Activated T-helper 2 cell treated with anti-CD3 and anti-CD28 coated beads, Interferon-gamma antibody, Interleukin-2, Interleukin-4, amounts not matched to agents 10 μg/mL and 5 μg/mL and 100 μg/mL, durations not matched to agents 14 hours and 24 hours and 36 hours (primary cell): ENCODE data around the gene UGT1A8. TPM values are rescaled to one million over a fixed set of nuclear protein-coding genes. Genes with fewer than 3 reads are reported as not detected.
"Not testable (repeated sequence)": the region's sequence is repeated elsewhere in the genome, so short reads cannot be mapped to it uniquely, and the experiment has no call there.

Source experiments
- DNase-seq: peaks from one replicate; pipeline ENCODE4 v3.0.0; 2021; ENCODE audit warnings: low spot score
- H3K27ac Mint-ChIP-seq: one replicate; pipeline ENCODE4 v1.8.0; 2021; ENCODE audit warnings: mixed read lengths
- H3K27me3 Mint-ChIP-seq: one replicate; pipeline ENCODE4 v1.8.0; 2021; ENCODE audit warnings: low read depth, mixed read lengths
- H3K36me3 Mint-ChIP-seq: one replicate; pipeline ENCODE4 v1.8.0; 2021; ENCODE audit warnings: low read depth, mixed read lengths
- H3K4me1 Mint-ChIP-seq: one replicate; pipeline ENCODE4 v1.8.0; 2021; ENCODE audit warnings: low read depth, mixed read lengths
- H3K4me3 Mint-ChIP-seq: one replicate; pipeline ENCODE4 v1.8.0; 2021; ENCODE audit warnings: low read depth, mild to moderate bottlenecking, moderate library complexity, mixed read lengths
- H3K9me3 Mint-ChIP-seq: one replicate; pipeline ENCODE4 v1.8.0; 2021; ENCODE audit warnings: mixed read lengths
- intact Hi-C: fragments of 100-400 bp; cut with micrococcal nuclease; formaldehyde crosslinking; loops from one replicate; pipeline ENCODE4 v1.15.1; 2023
- total RNA-seq: library from RNA; stranded (reverse); gene quantifications from 2 replicates; pipeline ENCODE4 v1.2.3, GENCODE V29; 2022

UGT1A8 gene
- total RNA-seq, 1 donor from 2014 or later, result not detected

DNA sequence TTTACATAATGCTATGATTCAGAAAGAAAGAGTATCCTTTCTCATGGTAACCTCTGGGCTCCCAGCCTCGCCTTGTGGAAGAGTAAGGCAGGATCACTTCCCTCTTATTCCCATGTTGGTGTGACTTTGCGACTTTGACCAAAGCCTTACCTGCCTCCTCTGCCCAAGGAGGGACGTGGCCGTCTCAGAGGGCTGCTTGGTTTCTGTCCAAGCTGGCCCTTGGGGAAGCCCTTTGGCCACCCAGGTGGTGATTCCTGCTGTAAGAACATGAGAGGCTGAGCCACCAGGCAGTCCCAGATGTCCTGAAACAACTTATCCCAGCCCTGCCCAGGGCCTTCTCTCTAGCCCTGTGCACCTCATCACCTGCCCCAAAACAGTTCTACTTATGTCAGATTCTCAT, 81.3 kb downstream of the UGT1A8 start:
- Mint-ChIP-seq H3K9me3 (no peaks in the 10 kb centered on the region), H3K4me3 (no peak overlapping the region), H3K27me3 (peaks cover 19% of the 10 kb centered on the region), H3K4me1 (no peaks in the 10 kb centered on the region), H3K36me3 (no peaks in the 10 kb centered on the region), H3K27ac (no peak overlapping the region)
- intact Hi-C loops, result no loop called here
- no peak for DNase-seq

- no peak for DNase-seq
- H3K27ac Mint-ChIP-seq, result no peak overlapping the region
- no peak overlapping the region for H3K4me3 Mint-ChIP-seq
- no peaks in the 10 kb centered on the region for H3K9me3 Mint-ChIP-seq
- H3K36me3 Mint-ChIP-seq, result no peaks in the 10 kb centered on the region
- intact Hi-C loops, result no loop called here
- H3K4me1 Mint-ChIP-seq, result no peaks in the 10 kb centered on the region
- peaks cover 22% of the 10 kb centered on the region for H3K27me3 Mint-ChIP-seq
Measured at GRCh38 chr2:233699424-233700027, 82.1 kb downstream of the UGT1A8 start.

DNA sequence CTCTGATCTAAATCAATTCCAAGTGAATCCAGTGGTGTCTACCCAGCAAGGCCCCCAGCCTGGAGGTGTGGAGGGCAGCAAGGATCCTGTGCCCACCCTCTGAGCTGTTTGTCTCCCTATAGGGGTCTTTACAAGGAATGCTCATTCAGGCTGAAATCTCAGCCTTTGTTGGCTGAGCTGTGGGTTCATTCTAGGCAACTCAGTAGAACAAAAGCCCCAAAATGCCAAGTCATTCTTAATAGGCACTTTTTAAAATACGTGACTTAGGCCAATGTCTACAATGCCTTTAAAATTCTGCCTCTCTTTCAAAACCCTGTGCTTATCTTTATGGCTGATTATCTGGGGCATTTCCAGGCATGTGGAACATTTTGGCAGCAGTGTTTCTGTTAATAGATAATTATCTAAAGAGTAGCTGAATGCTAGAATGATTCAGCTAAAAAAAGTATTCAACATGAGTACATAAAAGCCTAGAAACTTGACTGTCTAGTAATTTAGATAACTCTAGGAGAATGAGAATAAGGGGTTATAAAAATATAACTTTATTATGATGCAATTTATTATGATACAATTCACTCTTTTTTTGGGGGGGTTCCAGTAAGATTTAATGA, 82.7 kb downstream of the UGT1A8 start:
- no peak overlapping the region for H3K27ac Mint-ChIP-seq
- H3K27me3 Mint-ChIP-seq, result peaks cover 22% of the 10 kb centered on the region
- no peaks in the 10 kb centered on the region for H3K9me3 Mint-ChIP-seq
- H3K36me3 Mint-ChIP-seq, result no peaks in the 10 kb centered on the region
- no peaks in the 10 kb centered on the region for H3K4me1 Mint-ChIP-seq
- no peak overlapping the region for H3K4me3 Mint-ChIP-seq
- DNase-seq, result no peak
- intact Hi-C loops, result no loop called here

GRCh38 chr2:233700842-233701241, 83.4 kb downstream of the UGT1A8 start:
- H3K36me3 Mint-ChIP-seq, H3K27ac Mint-ChIP-seq, H3K4me3 Mint-ChIP-seq, DNase-seq, H3K9me3 Mint-ChIP-seq, H3K4me1 Mint-ChIP-seq, intact Hi-C loops: not testable (repeated sequence)
- peaks cover 18% of the 10 kb centered on the region for H3K27me3 Mint-ChIP-seq

DNA sequence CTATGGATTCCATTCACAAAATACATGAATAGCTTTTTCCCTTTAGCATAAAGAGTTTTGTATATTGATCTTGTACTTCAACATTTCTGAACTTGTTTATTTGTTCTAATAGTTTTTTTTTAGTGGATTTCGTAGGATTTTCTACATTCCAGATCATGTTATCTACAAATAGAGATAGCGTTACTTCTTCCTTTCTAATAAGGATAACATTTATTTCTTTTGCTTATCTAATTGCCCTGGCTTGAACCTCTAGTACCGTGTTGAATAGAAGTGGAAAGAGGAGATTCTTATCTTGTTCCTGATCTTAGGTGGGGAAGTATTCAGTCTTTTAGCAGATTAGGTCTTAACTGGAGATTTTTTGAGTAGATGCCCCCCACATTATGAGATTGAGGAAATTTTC, 84.8 kb downstream of the UGT1A8 start:
- H3K9me3 Mint-ChIP-seq, result no peaks in the 10 kb centered on the region

DNA sequence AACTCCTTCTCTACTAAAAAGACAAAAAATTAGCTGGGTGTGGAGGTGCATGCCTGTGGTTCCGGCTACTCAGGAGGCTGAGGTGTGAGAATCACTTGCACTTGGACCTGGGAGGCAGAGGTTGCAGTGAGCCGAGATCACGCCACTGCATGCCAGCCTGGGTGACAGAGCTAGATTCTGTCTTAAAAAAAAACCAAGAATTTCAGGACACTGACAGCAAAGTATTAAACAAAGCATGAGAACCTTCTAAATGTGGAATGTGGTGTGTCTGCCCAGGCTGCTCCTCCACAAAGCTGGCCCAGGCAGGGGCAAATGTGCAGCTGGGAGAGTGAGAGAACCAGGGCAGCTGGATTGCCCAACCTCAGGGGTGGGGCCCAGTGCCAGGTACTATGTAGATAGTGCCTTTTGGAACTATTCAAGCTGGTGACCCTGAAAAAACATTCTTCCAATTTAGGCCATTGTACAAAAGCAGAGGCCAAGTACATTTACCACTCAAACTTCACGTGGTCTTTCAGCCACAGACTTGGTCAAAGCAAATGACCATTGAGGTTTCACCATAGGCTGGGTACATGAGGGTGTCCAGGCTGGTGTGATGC, 88.6 kb downstream of the UGT1A8 start:
- no peak for DNase-seq
- Mint-ChIP-seq H3K4me1 (no peaks in the 10 kb centered on the region), H3K27ac (no peak overlapping the region), H3K36me3 (no peaks in the 10 kb centered on the region), H3K27me3 (peaks cover 14% of the 10 kb centered on the region), H3K9me3 (no peaks in the 10 kb centered on the region), H3K4me3 (no peak overlapping the region)
- intact Hi-C loops, result no loop called here

More for the DNA sequence above, 84.8 kb downstream of the UGT1A8 start:
- Mint-ChIP-seq H3K27me3 (peaks cover 9% of the 10 kb centered on the region), H3K36me3 (no peaks in the 10 kb centered on the region), H3K4me1 (no peaks in the 10 kb centered on the region), H3K27ac (no peak overlapping the region), H3K4me3 (no peak overlapping the region)
- intact Hi-C loops, result no loop called here
- no peak for DNase-seq

GRCh38 chr2:233706720-233707119, 89.3 kb downstream of the UGT1A8 start:
- no peak for DNase-seq
- Mint-ChIP-seq H3K4me3 (no peak overlapping the region), H3K36me3 (no peaks in the 10 kb centered on the region), H3K27ac (no peak overlapping the region), H3K4me1 (no peaks in the 10 kb centered on the region), H3K27me3 (peaks cover 13% of the 10 kb centered on the region), H3K9me3 (no peaks in the 10 kb centered on the region)
- intact Hi-C loops, result no loop called here

DNA sequence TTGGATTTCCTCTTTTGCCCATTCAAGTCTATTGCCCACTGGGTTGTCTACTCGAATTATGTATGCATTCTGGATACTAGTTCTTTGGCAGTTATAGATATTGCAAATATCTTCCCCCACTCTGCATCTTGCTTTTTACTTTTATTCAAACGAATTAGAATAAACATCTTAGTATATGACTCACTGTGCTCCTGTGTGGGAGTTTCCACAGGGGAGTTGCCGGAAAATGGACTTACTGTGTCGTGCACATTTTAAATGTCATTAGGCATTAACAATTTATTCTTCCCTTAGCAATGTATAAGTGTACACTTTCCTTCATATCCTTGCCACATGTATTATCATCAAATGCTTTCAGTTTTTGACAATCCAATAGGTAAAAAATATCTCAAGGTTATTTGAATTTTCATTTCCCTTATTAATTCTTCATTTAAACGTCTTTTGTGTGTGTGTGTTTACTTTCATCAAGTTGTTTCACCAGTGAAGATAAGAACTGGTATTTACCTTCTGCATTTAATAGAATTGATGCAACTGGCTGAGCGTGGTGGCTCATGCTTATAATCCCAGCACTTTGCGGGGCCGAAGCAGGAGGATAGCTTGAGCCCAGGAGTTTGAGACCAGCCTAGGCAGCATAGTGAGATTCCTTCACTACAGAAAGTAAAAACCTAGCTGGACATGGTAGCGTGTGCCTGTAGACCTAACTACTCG, 90.7 kb downstream of the UGT1A8 start:
- Mint-ChIP-seq H3K4me3 (no peak overlapping the region), H3K36me3 (no peaks in the 10 kb centered on the region), H3K27me3 (peaks cover 19% of the 10 kb centered on the region), H3K27ac (no peak overlapping the region), H3K9me3 (no peaks in the 10 kb centered on the region), H3K4me1 (no peaks in the 10 kb centered on the region)
- DNase-seq, result no peak
- intact Hi-C loops, result no loop called here

DNA sequence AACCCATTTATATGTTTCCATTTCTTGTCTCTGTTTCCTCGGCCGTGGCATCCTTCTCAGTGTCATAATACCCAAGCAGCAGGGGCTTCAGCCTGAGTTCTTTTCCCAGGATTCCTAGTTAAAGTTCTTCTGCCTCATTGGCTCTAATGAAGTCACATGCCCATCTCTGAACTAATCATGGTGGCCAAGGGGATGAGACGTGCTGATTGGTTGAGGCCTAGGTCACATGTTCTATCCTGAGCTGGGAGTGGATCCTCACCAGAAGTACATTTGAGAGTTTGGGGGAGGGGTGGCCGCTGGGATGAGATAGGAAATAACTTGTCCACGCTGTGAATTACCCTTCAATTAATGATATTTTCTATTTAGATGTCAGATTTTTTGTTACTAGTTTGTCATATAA, 91.5 kb downstream of the UGT1A8 start:
- no peak for DNase-seq
- Mint-ChIP-seq H3K4me3 (no peak overlapping the region), H3K9me3 (no peaks in the 10 kb centered on the region), H3K4me1 (peaks cover 2% of the 10 kb centered on the region), H3K27ac (no peak overlapping the region), H3K36me3 (no peaks in the 10 kb centered on the region), H3K27me3 (peaks cover 19% of the 10 kb centered on the region)
- intact Hi-C loops, result no loop called here

DNA sequence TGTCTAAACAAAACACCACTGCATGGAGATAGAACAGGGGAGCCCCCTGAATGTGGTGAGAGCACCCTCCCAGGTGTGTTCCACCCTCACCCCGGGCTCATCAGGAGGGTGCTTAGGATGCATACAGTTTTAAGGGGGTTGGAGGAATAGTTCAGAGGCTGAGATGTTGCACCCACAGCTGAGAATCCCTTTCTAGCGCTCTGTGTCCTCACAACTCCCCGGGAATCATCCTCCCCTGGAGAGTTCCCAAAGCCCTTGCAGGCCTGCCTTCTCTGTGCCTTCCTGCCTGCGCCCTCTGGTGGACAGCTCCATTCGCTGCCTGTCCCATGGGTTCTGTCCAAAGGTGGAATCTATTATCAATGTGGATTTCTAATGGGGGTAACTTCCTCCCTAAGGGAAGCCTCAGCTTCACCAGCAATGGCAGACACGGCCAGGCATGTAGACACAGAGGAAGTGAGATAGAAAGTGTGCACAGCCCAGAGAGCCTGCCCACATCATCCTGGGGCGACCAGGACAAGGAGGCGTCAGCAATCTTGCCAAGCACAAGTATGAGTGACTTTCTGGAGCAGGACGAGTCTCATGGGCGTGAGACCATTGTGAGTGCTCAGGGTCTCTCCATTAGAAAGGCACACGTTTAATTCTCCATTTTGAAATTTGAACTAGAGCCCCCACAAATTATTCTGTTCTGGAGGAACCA, 94.0 kb downstream of the UGT1A8 start:
- peak; percentile 44 for DNase-seq
- Mint-ChIP-seq H3K4me1 (peaks cover 5% of the 10 kb centered on the region), H3K27ac (no peak overlapping the region), H3K4me3 (no peak overlapping the region), H3K27me3 (peaks cover 18% of the 10 kb centered on the region), H3K36me3 (no peaks in the 10 kb centered on the region), H3K9me3 (no peaks in the 10 kb centered on the region)
- intact Hi-C loops, result no loop called here

DNA sequence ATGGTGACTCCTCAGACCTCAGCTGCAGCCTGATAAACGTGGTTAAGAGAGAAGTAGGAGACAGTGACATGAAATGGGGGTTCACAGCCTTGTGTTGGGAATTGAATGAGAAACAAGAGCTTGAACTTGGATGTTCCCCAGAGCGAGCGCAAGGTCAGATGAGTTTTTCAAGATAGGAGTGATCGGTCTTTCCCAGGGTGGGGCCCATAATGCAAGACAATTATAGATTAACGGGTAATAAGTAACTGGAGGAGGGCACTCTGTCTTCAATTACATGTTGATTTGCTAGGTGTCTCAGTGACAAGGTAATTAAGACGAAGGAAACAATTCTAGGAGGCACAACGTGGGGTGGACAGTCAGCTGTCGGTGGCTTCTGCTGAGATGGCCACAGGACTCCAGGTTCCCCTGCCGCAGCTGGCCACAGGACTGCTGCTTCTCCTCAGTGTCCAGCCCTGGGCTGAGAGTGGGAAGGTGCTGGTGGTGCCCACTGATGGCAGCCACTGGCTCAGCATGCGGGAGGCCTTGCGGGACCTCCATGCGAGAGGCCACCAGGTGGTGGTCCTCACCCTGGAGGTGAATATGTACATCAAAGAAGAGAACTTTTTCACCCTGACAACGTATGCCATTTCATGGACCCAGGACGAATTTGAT, 95.3 kb downstream of the UGT1A8 start, which contains the start of gene UGT1A5:
TSS of gene UGT1A5 (plus strand) at position 297 of the 651 bp plus-strand sequence. CDS start at position 382, 85 bp downstream.
- Mint-ChIP-seq H3K9me3 (no peaks in the 10 kb centered on the region), H3K27me3 (peaks cover 13% of the 10 kb centered on the region), H3K36me3 (no peaks in the 10 kb centered on the region), H3K27ac (no peak within 1 kb of the TSS), H3K4me1 (peaks cover 5% of the 10 kb centered on the region), H3K4me3 (no peak within 1 kb of the TSS)
- DNase-seq, result no peak
- intact Hi-C loops, result no loop called here

GRCh38 chr2:233713262-233713615, 95.8 kb downstream of the UGT1A8 start:
- H3K9me3 Mint-ChIP-seq, result no peaks in the 10 kb centered on the region
- no peak overlapping the region for H3K4me3 Mint-ChIP-seq
- no peaks in the 10 kb centered on the region for H3K36me3 Mint-ChIP-seq
- peaks cover 5% of the 10 kb centered on the region for H3K4me1 Mint-ChIP-seq
- intact Hi-C loops, result no loop called here
- peaks cover 15% of the 10 kb centered on the region for H3K27me3 Mint-ChIP-seq
- no peak overlapping the region for H3K27ac Mint-ChIP-seq
- no peak for DNase-seq
